ENCODE measurements around the gene ADM. TPM values are rescaled to one million over a fixed set of nuclear protein-coding genes. Genes with fewer than 3 reads are reported as not detected.

Gene ADM
- total RNA-seq, 1 donor from 2014 or later: 51.2 TPM

- DNase-seq: no peak
Measured at GRCh38 chr11:10329356-10329755, 24.5 kb downstream of the ADM start.

- no peak for DNase-seq
Measured at GRCh38 chr11:10329935-10330334, 25.1 kb downstream of the ADM start.

GRCh38 chr11:10331548-10332289 is 26.8 kb downstream of the ADM start:
- DNase-seq: no peak

- DNase-seq: no peak
Measured at GRCh38 chr11:10333490-10333889, 28.6 kb downstream of the ADM start.

GRCh38 chr11:10338287-10338686 is 33.4 kb downstream of the ADM start:
- DNase-seq: no peak

DNA sequence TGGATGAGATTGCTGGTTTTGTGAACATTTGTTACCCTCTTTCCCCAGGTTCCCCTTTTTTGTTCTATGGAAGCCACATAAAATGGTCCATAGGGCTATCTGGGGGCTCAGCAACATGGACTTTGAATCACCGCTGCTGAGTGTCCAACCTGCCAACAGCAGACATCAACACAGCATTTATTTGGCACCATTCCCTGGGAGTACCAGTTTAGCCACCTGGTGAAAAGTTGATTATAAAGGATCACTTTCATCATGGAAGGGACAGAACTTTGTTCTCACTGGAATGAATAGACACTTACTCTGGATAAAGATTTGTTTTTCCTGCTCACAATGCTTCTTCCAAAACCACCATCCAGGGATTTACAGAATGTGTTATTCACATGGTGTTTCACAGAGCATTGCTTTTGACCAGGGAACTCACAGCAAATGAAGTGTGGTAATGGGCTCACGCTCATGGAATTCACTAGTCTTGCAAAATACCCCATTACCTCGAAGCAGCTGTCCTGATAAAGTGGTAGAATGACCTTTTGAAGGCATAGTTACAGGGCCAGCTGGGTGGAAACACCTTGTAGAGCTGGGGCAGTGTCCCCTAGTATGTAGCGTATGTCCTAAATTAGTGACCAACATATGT is 43.9 kb downstream of the ADM start:
- DNase-seq: no peak

- no peak for DNase-seq
Measured at GRCh38 chr11:10349281-10349665, 44.4 kb downstream of the ADM start.

DNA sequence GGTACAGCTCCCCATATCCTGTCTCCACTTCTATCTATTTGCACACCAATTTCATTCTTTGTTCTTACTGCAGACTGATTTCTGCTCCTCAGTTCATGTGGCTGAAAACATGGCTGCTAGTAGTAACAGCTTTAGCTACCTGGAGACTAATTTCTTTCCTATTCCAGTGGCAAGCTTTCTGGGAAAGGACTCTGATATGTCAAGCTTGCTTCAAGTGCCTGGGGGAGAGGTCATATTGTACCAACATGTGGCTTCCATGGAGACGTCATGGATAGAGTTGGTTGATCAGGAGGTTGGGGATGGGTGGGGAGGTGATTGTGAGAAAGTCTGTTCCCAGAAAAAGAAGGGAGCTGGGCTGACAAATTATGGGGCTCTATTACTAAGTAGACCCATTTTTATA is 44.9 kb downstream of the ADM start:
- no peak for DNase-seq

DNA sequence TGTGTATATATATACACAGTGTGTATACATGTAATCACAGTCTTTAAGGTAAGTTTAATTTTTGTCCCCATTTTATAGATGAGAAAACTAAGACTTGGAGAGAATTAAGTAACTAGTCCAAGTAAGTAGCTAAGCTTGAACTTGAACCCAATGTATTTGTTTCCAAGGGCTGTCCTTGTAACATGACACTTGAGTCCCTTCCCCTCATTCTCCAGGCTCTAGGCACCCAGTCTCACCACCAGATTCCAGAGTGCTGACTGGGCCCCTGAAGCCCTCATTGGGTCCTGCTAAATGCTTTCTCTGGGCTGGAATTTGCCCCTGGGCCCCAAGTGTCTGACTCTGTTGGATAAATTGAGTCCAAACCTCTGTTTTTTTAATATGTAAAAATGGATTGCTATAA is 45.5 kb downstream of the ADM start:
- DNase-seq: no peak

DNA sequence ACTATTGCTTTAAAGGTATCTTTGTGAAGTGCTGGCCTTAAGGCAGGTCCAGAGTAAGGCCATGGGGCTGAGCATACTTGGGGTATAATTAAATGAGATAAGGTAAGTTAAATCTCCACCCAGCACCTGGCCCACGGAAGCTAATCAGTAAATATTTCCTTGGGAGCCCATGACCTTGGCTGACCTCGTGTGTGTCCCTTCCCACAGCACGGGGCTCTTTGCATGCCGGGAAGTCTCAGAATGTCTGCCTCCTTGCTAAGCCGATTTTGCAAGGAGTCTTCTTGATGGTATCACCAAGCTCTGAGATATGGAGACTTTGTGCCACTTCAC is 46.5 kb downstream of the ADM start:
- DNase-seq: no peak

- DNase-seq: peak; percentile 83
Measured at GRCh38 chr11:10351765-10352641, 47.1 kb downstream of the ADM start.

DNA sequence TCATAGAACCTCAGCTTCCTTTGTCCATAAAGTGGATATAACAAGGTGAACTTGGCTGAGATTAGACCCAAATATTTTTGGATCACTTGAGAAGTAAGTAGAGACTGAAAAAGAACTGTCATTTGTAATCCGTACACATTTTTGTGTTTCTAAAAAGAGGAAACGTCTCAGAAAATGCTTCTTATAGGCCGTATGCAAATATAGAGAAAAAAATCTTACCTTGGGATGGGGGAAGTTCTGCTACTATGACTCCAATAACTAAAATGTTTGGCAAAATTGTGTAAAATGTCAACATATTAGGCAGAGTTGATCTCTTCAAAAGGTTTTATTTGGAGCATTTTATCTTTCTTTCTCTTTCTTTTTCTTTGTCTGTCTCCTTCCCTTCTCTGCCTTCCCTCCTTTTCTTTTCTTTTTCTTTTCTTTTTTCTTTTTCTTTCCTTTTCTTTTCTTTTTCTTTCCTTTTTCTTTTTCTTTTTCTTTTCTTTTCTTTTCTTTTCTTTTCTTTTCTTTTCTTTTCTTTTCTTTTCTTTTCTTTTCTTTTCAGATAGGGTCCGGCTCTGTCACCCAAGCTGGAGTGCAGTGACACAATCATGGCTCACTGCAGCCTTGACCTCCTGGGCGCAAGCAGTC is 48.2 kb downstream of the ADM start:
- no peak for DNase-seq

DNA sequence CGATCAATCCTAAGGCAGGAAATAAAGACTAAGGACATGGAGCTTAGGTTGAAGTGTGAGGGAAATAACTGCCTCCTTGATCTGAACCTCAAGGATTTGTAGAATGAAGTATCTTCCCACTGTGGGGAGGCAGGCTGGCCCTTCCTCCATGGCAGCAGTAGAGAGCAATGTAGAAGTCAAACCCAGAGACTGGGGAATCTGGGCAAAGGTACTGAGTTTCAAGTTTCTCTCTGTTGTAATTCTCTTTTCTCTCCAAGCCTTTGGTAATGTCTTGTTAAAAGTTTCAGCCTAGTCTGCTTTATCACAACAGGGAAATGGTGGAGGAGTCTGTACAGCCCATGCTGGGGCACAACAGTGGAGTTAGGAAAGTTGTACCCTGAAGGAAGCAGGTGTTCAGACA is 49.5 kb downstream of the ADM start:
- no peak for DNase-seq

DNA sequence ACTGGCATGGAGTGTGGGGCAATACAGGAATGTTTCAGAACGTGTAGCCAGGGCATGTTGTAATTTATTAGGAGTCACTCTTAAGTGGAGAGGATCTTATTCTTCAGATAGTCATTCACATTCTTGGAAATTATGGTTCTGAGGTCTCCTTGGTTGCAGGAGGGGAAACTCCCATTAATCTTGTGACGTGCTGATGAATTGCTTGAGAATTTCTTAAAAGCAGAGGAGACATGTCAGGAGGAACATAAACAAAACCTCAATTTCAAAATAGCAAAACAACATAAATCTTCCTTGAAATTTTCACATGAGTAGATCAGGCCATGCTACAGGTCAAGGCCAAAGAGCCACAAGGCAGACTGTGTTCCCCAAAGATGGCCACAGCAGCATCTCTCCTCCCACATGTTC is 50.4 kb downstream of the ADM start:
- DNase-seq: no peak

- no peak for DNase-seq
Measured at GRCh38 chr11:10356161-10356560, 51.3 kb downstream of the ADM start.

Small RNA genes within 50 kb of the gene (small RNA-seq; reads per million reads assigned to genes)
- not detected for gene AC080023.2 (ENCODE audit: low replicate concordance)

Other genes starting within 250 kb of the ADM start
- 54.8 TPM for gene SBF2, start 10.9 kb upstream of the ADM start, total RNA-seq
- gene AMPD3, start 150.2 kb downstream of the ADM start, total RNA-seq: 7.6 TPM
- gene RNF141, start 236.1 kb downstream of the ADM start, total RNA-seq: 41.9 TPM

Data from tongue (tissue), 3 donors.